GM18870 (cell line): ENCODE results near the gene GNG14.
"Not testable (repeated sequence)": the region's sequence is repeated elsewhere in the genome, so short reads cannot be mapped to it uniquely, and the experiment has no call there.

Experiments
- ATAC-seq: cut with Tn5 transposase; IDR thresholded peaks from one replicate; pipeline ENCODE4 v1.9.1; 2021; ENCODE audit warnings: moderate library complexity; ENCODE audit not compliant: unreplicated experiment

GNG14 gene

DNA sequence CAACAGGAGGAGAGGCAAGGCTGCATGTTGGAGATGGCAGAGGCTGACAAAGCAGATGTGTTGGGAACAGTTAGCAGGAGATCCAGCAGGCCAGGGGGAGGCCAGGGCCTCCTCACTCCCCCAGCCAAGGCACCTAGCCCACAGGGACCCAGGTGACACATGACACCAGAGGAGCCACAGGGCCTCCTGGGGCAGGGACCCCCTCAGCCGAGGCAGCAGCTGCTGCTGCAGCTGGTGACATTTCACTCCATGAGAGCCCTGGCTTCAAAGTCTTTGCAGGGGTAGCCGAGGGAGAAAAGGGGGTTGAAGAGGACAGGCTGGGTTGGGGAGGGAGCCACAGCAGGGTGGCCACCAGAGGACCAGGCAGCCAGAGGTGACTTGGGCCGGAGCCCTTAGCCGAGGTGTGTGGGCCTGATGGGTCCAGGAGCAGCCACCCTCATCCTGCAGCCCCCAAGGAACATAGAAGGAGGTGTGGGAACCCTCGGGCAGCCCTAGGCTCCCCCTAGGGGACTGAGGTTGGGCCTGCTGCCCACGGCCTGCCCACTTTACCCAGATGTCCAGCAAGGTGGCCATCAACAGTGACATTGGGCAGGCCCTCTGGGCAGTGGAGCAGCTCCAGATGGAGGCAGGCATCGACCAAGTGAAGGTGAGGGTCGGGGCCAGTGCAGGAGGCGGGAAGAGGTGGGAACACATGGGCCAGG is at the start of gene GNG14:
TSS of gene GNG14 (plus strand) at position 503 of the 701 bp plus-strand sequence. CDS start at position 554, 51 bp downstream.
- no peak for ATAC-seq

DNA sequence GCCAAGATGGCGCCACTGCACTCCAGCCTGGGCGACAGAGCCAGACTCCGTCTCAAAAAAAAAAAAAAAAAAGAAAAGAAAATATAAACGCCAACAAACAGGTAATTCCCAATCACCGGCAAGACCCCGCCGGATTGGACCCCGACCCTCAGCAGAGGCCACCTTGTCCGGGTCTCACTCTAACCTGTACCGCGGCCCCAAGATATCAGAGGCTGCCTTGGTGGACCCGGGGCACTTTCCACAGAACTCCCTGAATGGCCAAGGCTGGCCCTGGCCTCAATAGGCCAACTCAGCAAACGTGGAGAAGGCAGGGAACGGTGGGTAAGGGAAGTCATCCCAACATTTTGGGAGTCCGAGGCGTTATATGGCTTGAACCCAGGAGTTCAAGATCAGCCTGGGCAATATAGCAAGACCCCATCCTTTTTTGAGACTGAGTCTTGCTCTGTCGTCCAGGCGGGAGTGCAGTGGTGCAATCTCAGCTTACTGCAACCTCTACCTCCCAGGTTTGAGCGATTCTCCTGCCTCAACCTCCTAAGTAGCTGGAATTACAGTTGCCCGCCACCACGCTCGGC is 49.1 kb upstream of the GNG14 start:
- ATAC-seq, result no peak

DNA sequence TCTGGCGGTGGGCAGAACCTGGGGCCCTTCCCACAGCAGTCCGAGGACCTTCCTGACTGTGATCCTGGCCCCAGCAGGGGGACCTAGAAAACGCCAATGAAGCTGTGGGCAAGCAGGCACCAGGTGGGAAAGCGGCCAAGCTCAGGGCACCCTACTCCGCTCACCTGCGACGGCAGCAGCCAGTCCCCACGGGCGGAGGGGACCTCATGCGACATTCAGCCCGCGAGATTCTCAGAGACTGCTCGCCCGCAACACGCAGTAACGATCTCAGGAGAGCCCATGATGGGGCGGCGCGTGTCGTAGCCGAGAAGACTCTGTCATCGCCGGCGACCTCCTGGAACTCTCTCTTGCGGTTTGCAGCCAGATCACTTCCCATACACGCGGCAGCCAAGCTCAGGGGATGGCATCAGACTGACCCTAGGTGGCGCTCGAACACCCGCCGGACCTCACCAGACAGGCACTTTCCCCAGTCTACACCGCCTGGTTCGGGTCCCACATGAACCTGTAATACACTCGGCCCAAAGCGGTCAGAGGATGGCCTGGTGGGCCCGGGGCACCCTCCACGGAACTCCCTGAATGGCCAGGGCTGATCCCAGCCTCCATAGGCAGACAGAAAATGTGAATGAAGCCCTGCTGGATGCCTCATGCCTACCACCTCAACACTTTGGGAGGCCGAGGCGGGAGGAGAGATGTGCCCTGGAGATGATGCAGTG is 47.7 kb upstream of the GNG14 start:
- no peak for ATAC-seq

DNA sequence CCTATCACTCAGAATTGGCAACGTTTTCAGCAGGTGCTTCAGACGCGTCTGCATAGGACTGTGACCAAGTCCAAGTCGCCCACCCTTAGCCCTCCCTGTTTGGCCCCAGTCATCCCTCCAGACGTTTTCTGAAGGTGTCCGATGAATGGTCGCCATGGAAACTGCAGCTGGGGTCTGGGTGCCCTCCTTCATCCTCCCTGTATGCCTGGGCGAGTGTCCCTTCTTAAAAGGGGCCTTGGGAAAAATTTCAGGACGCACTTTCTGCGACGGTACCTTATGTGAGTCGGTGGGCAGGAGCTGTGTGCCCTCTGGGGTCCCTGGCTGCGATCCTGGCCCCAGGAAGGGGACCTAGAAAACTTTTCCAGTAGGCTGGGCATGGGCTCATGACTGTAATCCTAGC is 46.3 kb upstream of the GNG14 start:
- no peak for ATAC-seq

DNA sequence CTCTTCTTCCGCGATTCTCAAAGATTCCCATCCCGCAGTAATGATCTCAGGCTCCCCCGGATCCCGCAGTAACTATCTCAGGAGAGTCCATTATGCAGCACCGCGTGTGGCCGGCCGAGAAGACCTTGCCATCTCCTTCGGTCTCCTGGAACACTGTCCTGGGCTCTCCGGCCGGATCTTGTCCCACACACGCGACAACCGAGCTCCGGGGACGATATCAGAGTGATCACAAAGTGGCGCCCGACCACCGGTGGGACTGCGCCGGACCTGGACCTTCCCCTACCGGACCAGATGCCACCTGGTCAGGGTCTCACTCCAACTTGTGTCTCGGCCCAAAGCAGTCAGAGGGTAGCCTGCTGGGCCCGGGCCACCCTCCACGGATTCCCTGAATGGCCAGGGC is 45.3 kb upstream of the GNG14 start:
- ATAC-seq, result no peak

DNA sequence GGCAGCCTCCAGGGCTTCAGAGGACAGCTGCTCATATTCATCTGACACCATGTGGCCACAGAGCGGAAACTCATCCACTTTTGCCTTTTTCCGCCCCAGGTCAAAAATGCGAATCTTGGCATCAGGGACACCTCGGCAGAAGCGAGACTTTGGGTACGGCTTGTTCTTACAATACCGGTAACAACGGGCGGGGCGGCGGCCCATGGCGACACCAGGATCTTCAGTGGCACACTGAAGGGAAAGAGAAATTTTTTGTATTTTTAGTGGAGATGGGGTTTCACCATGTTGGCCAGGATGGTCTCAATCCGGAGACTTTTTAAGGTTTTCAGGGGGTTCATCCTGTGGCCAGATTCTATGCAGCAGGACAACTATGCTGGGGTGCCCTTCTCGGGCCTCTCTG is 44.1 kb upstream of the GNG14 start:
- not testable (repeated sequence) for ATAC-seq

DNA sequence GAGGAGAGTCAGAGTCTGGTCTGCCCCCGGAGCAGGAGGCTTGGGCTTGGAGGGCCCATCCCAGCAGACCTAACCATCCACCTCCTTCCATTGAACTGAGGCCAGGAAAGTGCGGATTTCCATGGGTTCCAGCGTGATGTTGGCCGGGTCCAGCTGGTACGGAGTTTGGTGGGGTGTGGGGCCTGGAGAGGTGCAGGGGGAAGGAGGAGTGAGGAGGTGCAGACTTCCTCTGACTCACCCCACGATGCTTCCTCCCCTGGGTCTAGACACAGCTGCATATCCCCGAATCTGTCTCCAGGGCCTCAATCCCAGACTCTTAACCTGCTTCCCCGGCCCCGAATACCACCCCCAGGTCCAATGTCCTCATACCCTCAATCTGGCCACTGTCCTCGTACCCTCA is 41.2 kb upstream of the GNG14 start:
- ATAC-seq, result no peak

DNA sequence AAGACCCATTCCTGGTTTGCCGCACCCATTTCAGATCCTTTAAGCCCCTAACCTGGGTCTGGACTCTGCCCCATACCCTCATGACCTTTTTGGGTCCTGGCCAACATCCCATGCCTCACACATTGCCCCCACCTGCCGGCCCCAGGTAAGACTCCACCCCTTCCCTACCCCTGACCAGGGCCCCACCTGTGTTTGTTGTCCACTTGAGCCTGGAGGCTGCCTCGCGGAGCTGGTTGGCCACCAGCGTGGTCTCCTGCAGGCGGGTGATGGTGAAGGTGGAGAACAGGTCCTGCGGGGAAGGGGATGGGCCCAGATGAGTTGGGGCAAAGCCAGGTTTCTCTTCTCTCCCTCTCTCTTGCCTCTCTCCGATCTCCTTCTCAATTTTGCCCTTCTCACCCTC is 40.8 kb upstream of the GNG14 start:
- ATAC-seq, result no peak

DNA sequence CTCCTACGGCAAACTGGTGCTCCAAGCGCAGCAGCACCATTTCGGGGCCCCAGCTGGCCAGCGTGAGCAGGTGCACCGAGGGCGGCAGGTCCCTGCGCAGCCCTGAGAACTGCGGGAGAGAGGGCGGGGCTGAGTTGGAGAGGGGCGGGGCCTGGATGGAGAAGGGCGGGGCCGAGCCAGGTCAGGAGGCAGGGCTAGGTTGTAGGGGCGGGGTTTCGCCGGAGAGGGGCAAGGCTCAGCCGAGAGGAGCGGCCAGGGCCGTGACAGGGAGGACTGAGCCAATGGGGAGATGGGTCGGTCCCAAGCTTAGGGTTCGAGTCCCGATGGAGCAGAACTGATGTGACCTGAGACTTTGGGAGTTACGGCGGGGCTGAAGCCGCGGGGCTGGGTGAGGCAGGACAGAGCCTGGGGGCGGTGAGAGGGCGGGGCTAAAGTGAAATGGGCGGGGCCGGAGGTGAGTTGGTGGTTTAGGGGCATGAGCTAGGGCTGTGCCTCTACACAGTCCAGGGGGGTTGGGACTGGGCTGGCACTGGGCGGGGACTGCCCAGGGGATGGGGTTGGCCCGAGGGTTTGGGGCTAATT is 40.2 kb upstream of the GNG14 start:
- no peak for ATAC-seq

DNA sequence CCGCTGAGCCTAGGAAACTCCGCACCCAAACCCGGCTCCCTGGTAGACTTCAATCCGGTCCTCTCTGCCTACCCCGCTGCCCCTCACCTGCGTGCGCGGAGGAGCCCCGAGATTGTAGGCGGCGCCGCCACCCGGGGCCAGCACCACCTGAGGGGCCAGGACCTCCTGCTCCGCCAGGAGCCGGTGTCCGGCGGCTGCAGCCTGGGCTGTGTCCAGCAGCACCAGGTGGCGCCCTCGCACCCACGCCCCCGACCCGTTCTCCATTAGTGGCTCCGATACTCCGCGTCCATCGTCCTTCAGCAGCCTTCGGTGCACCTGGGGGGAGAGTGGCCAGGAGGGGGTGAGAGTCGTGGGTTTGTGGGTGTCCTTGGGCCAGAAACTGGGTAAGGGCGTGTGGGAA is 39.7 kb upstream of the GNG14 start:
- ATAC-seq, result no peak

DNA sequence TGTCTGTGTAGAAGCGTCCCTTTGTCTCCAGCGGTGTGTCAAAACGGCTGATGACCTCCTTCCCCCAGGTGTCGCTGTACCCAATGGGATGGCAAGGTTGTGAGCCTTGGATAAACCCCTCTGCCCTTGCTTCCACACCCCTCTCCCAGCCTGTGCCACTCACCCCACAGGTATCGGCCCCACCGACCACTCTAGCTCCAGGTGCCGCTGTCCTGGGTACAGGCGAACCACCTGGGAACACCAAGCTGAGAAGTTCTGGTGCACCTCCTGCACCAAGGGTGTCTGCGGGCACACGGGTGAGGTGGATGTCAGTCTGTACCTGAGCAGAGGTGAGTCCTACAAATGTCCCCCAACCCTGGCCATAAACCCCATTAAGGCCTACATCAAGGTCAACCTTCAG is 37.9 kb upstream of the GNG14 start:
- ATAC-seq, result no peak

DNA sequence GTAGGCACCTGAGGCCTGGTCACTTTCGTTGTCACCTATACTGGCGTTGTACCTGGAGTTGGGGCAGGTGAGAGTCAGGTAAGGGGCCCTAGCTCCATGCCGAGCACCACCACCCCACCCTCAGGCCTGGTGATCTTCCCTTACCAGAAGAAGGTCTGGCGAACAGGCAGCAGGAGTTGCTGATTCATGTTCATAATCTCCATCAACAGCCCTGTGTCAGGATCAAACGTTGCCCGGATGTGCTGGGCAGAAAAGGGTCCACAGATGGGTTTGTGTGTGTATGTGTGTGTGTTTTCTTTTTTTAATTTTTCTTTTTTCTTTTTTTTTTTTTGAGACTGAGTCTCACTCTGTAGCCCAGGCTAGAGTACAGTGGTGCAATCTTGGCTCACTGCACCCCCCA is 35.6 kb upstream of the GNG14 start:
- ATAC-seq, result no peak

DNA sequence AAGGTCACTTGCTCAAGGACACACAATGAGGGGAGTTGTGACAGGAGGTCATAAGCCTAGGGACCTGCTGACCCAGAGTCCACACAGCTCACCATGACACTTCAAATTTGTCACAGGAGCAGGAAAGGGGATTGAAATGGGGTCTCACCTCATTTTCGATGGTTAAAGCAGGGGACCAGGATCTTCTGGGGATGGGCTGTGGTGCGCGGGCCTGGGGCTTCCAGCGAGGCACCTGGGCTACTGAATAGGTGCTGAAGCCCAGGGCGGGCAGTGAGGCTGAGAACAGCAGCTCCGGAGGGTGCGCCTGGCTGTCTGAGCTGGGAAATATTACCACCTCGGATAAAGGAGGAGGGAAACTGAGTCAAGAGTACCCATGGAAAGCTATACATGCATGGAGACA is 32.3 kb upstream of the GNG14 start:
- ATAC-seq, result no peak

DNA sequence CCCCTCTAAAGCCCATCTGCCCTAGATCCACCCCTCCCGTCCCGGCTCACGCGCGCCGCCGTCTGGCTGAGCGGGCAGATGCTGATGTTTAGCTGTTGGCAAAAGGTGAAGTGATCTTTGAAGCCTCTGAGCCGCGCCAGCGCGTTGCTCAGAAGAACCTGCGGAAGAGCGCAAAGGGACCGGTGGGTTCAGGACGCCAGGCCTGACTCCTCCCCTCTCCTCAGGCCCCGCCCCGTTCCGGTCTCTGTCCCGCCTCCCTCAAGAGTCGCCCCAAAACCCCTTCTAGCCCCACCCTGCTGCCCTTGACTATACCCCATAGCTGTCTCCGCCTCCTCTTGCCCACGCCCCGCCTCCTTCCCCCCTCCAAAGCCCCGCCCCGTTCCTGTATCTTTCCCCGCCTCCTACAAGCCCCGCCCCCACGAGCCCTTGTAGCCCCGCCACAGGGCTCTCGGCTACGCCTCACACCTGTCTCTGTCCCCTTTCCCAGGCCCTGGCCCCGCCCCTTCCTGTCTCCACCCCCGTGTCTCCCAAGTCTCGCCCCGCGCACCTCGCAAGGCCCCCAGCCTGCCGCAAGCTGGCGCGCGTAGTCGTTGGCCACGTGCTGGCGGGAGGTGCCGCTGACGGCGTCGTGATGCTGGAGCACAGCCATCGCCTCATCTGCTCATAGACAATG is 30.8 kb upstream of the GNG14 start:
- no peak for ATAC-seq

DNA sequence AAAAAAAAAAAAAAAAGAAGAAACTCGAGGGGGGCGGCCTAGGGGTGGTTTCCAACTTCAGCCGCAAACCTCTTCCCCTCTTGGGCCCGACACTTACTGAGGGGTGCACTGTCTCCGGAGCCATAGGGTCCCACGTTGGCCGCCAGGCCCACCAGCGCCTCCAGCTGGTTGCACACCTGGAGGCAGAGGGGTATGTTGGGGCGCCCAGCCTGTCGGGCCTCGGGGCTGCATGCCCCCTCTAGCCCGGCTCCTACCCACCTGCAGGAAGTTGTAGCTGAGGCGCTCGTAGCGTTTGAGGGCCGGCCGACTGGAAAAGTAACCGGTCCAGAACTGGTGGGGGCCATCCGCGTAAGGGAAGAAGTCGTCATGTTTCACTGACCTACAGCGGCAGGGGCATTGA is 29.8 kb upstream of the GNG14 start:
- no peak for ATAC-seq

DNA sequence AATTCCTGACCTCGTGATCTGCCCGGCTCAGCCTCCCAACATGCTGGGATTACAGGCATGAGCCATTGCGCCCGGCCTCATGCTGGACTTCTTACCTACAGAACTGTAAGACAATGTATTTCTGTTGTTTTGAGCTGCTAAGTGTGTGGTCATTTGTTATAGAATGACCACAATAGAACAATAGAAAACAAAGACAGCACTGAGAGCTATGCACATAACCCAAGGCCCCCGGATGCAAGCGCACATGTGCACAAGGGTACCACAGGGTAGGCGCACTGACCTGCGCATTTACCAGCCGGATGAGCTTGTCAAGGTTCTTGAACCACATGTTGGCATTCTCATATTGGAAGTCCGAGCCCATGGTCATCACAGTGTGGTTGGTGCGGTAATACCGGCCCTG is 26.8 kb upstream of the GNG14 start:
- ATAC-seq, result no peak

DNA sequence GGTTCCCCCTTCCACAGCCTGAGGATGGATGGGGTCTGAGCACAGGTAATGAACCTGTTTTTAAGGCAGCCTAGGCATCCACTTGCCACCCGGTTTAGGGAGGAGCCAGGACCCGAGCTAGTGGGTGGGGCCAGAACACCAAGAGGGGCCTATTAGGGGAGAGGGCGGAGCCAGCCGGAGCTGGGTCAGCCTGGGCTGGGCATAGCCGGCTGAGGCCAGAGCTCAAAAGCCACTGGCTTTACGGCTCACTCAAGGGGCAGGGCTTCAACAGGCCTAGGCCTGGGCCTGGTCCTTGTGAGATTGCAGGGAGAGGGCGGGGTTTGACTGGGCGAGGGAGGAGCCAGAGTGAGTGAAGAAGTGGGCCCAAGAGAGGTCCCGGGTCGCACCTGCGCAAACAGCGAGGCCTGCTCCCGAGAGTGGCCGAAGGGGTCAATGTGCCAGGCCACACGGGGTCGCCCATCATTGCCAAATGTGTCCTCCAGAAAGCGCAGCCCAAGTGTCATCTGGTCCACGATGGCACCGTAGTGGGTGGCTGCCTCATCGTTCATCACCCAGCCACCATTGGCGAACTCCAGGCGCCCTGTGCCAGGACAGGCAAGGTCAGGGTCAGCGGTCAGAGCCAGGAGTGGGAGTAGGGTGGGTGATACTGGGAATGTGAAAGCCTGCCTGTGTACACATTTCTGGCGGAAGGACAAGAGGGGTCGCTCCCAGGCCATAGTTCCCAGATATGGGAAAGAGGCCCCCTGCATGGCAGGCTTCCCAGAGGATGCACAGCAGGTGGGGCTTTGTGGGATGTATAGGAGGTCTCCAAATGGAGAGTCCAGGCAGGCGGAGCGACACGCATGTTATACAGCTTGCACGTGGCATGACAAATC is 23.2 kb upstream of the GNG14 start:
- no peak for ATAC-seq

DNA sequence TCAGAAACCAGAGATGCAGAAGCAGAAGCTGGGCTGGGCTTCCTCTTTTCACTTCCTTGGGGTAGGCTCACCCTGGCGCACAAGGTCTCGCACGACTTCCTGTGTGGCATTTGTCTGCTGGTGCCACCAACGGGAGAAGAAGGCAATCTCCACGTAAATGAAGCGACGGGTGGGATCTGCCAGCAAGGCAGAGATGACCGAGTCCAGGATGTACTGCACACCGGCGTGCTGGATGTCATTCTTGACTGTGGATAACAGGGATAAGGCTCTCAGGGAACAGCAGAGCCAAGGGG is 22.6 kb upstream of the GNG14 start:
- no peak for ATAC-seq

DNA sequence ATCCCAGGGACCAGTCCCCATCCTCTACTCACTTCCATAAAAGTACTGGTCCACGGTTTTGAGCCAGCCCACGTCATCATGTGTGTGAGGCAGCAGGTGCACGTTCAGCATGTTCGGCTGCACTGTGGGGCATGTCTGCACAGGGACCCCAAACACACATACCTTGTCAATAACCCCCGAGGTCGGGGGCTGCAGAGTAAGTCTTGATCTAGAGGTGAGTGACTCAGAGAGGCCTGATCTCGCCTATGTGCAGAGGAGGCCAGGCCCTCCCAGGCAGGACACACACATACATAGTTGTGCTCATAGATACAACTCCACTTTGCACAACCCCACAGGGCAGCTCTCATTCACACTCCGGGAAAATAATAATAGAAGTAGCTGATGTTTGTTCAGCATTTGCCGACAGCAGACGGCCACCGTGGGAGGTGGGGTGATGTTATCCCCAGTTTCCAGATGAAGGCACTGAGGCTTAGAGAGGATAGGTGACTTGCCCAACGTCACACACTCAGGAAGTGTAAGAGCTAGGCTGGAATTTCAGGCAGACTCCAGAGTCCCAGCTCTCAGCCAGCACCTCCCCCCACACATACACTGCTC is 22.0 kb upstream of the GNG14 start:
- no peak for ATAC-seq

DNA sequence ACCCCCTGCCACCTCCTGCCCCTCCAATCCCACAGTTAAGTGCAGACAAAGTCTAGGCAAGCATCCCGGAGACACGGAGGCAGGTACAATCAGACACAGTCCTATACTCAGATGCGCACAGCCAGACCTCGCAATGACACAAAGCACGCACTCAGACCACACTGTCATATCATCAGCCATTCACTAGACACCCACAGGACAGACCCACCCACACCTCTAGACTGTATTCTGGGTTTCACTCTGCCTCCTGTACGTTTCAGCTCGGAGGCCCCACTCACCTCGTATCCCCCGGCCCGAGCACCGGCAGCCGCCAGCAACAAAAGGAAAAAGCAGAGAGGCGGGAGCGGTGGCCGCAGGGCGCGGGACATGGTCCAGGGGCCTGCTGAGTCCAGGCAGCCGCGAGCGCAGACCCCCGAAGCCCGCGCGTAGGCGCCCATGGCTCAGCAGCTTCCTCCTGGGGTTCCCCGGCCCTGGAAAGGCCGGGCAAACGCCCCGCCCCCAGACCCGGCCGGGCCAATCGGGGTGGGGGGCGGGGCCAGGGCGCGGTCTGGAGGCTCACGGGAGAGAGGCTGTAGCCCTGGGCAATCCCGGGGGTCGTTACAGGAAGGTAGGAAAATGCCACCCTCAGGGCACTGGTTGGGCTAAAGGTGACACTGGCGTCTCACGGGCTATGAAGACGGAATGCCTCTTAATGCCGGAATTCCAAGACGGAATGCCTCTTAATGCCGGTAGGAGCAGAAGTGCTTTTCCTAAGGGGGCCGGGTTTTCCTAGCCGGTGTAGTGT is 21.3 kb upstream of the GNG14 start, which contains the start of the genes MAN2B1 and WDR83:
TSS of gene MAN2B1 (minus strand) at position 478 of the 784 bp plus-strand sequence. CDS start at position 437, 41 bp downstream.
TSS of gene WDR83 (plus strand) at position 543 of the 784 bp plus-strand sequence. CDS start 2,984 bp downstream, outside the sequence.
- no peak for ATAC-seq
